ENCODE results near the gene PDXK. TPM values are rescaled to one million over a fixed set of nuclear protein-coding genes. Genes with fewer than 3 reads are reported as not detected.

The PDXK gene
- total and polyA plus RNA-seq, 12 donors, result 43.0 to 202 (median 95.3) TPM

DNA sequence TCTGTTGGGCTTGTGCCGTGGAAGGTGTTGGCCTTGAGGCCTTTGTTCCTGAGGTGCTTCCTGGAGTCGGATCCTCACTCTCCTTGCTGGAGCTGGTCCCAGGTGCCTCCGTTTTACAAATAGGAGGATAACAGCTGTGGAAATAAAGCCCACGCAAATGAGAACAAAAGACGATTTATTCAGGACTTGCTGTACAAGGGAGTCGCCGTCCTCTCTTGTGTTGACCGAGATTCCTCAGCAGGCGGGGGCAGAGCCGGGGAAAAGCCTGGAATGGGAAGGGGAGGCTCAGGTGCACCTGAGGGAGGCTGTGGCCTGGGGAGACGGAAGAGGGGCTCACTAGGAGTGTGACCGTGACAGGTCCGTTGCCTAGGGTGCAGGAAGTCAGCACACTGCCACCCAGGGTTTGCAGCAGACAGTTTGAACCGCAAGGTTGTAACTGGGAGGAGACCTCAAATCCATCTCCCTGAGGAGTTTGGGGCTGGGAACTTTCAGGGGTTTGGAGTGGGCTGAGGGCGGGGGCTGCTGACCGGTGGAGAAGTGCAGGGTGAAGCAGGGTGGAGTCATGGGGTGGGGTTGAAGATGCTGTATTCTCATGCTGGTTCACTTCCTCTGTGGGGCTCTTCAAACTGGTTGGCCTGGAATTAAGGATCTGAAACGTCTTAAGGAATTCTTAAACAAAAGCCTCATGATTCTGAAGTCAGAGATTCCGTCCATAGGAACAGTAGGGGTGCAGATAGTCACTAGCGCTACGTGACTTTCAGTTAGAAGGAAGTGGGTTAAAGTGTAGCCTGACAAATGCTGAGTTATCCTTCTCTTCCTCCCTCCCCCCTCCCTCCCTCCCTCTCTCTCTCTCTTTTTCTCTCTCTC, 59.8 kb downstream of the PDXK start:
- Histone ChIP-seq H3K36me3 (replicated peaks in 1 of 2) (peaks cover 0 to 7% of the 10 kb centered on the region in 2 donors), H3K9me3 (replicated peaks in 1 of 3) (no peaks in the 10 kb centered on the region), H3K27ac (no peak overlapping the region), H3K4me1 (replicated peaks in 1 of 2) (peaks cover 7 to 13% of the 10 kb centered on the region in 2 donors), H3K27me3 (no peaks in the 10 kb centered on the region), H3K4me3 (no peak overlapping the region)
- 57 to 75% (median 68%) methylated on average over 17 to 20 of the region's 20 CpGs for WGBS, 4 donors
- intact Hi-C loops (cut with DNase I), result no loop called here
- TF ChIP-seq POLR2A (IDR thresholded peaks at IDR 0.05), result no peak
- TF ChIP-seq, protein P1, sequence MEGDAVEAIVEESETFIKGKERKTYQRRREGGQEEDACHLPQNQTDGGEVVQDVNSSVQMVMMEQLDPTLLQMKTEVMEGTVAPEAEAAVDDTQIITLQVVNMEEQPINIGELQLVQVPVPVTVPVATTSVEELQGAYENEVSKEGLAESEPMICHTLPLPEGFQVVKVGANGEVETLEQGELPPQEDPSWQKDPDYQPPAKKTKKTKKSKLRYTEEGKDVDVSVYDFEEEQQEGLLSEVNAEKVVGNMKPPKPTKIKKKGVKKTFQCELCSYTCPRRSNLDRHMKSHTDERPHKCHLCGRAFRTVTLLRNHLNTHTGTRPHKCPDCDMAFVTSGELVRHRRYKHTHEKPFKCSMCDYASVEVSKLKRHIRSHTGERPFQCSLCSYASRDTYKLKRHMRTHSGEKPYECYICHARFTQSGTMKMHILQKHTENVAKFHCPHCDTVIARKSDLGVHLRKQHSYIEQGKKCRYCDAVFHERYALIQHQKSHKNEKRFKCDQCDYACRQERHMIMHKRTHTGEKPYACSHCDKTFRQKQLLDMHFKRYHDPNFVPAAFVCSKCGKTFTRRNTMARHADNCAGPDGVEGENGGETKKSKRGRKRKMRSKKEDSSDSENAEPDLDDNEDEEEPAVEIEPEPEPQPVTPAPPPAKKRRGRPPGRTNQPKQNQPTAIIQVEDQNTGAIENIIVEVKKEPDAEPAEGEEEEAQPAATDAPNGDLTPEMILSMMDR (IDR thresholded peaks at IDR 0.05), result no peak
- DNase-seq, result no peak

DNA sequence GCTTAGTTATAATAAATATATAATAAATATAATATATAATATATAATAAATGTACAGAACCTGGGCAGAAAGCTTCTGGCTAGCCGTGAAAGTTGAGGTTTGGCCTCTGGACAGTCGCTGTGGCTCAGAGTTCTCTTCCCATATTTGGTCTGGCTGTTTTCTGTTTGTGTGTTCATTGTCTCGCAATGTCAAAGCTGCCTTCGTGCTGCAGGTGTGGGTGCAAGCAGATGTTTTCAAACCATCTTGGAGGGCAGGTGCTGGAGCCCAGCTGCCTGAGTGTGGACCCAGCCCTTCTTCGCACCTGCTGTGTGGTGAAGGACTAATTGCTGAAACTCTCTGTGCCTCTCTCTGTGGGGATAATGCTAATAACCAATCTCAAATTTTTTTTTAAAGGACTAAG, 60.7 kb downstream of the PDXK start:
- 82 to 93% (median 85%) methylated on average over 5 of the region's 5 CpGs for WGBS, 4 donors
- peaks cover 7 to 8% of the 10 kb centered on the region in 2 donors for H3K4me1 ChIP-seq (replicated peaks in 1 of 2)
- H3K9me3 ChIP-seq (replicated peaks in 1 of 3), result no peaks in the 10 kb centered on the region
- intact Hi-C loops (cut with DNase I), result no loop called here
- no peaks in the 10 kb centered on the region for H3K27me3 ChIP-seq
- DNase-seq, result no peak
- H3K4me3 ChIP-seq, result no peak overlapping the region
- no peaks in the 10 kb centered on the region for H3K36me3 ChIP-seq (replicated peaks in 1 of 2)
- no peak overlapping the region for H3K27ac ChIP-seq
- no peak for TF ChIP-seq POLR2A (IDR thresholded peaks at IDR 0.05)
- TF ChIP-seq, protein P1 (IDR thresholded peaks at IDR 0.05), result no peak

DNA sequence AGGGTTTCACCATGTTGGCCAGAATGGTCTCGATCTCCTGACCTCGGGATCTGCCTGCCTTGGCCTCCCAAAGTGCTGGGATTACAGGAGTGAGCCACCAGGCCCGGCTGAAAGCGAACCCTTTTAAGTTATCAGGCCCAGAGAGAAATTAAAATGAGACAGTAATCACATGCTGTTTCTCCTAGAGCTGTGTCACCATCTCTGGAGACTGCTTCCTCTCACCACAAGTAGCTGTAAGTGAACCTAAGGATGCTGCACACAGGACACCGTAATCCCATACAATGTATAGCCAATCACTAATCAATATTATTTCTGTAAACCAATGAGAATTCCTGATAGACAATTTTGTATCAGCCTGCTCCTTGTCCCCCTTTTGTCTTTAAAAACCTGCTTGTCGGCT, 62.9 kb downstream of the PDXK start:
- intact Hi-C loops (cut with DNase I), result no loop called here
- H3K4me1 ChIP-seq (replicated peaks in 1 of 2), result no peaks in the 10 kb centered on the region
- no peaks in the 10 kb centered on the region for H3K36me3 ChIP-seq (replicated peaks in 1 of 2)
- H3K27ac ChIP-seq, result no peak overlapping the region
- no peaks in the 10 kb centered on the region for H3K27me3 ChIP-seq
- 75 to 90% (median 82%) methylated on average over 6 of the region's 6 CpGs for WGBS, 4 donors
- H3K9me3 ChIP-seq (replicated peaks in 1 of 3), result no peaks in the 10 kb centered on the region
- no peak for TF ChIP-seq POLR2A (IDR thresholded peaks at IDR 0.05)
- H3K4me3 ChIP-seq, result no peak overlapping the region
- DNase-seq, result no peak

DNA sequence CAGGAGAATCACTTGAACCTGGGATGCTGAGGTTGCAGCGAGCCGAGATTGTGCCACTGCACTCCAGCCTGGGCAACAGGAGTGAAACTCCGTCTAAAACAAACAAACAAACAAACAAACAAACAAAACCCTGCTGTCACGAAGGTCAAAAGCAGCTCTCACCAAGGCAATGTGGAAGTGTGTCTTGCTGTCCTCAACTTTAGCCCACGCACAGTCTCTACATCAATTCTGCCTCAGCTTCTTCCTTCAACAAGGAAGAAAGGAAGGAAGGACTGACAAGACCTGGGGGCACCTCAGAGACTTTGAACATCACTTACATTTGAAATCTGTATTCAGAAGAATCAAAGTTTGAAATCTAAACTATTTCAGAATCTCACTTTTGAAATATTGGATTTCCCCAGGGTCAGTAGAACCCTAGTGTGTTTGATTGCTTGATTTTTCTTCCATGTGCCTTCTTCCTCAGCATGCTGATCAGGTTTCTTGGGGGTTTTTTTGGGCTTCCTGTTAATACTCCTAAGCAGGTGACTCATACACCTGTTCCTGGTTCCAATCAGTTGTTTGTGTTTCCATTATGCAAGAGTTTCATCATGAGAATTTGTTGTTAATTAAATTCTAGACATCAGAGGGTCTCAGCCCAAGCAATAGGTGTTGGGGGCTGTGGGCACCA, 63.6 kb downstream of the PDXK start:
- Histone ChIP-seq H3K36me3 (replicated peaks in 1 of 2) (no peaks in the 10 kb centered on the region), H3K9me3 (replicated peaks in 1 of 3) (no peaks in the 10 kb centered on the region), H3K4me1 (replicated peaks in 1 of 2) (no peaks in the 10 kb centered on the region), H3K4me3 (no peak overlapping the region), H3K27me3 (no peaks in the 10 kb centered on the region), H3K27ac (no peak overlapping the region)
- TF ChIP-seq, protein P1 (IDR thresholded peaks at IDR 0.05), result no peak
- 78 to 83% (median 79%) methylated on average over 5 of the region's 5 CpGs for WGBS, 4 donors
- no peak for DNase-seq
- intact Hi-C loops (cut with DNase I), result no loop called here

Measured in adrenal gland (tissue), 12 donors.